Activated CD4-positive, alpha-beta T cell treated with anti-CD3 and anti-CD28 coated beads, Interleukin-2, amount 50 U/mL, for 1 hour (primary cell): Measurements from ENCODE around the gene CD99.
"Not testable (repeated sequence)": the region's sequence is repeated elsewhere in the genome, so short reads cannot be mapped to it uniquely, and the experiment has no call there.

Experiments
- DNase-seq: peaks from one replicate; pipeline ENCODE4 v3.0.0-alpha.2; 2020

CD99 gene, protein sequence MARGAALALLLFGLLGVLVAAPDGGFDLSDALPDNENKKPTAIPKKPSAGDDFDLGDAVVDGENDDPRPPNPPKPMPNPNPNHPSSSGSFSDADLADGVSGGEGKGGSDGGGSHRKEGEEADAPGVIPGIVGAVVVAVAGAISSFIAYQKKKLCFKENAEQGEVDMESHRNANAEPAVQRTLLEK

DNA sequence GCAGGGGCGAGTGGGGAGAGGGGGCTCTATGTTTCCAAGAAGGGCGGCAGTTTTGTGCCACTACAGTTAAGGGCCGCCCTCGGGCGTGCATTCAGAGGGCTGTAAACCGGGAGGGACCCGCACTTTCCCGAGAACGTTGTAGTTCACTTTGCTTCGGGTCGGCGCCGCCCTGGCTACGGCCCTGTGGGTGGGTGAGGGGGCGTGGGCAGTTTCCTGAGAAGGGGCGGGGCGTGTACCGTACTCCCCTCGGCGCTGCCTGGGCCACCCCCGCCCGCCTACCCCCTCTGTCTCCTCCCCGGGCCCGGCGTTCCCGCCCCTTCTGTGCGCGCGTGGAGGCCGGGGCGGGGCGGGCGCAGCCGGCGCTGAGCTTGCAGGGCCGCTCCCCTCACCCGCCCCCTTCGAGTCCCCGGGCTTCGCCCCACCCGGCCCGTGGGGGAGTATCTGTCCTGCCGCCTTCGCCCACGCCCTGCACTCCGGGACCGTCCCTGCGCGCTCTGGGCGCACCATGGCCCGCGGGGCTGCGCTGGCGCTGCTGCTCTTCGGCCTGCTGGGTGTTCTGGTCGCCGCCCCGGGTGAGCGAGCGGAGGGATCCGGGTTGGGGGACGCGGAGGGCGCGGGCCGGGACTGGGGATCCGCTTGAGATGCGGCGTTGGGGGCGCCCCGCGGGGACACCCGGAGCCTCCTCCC, at the start of gene CD99:
Gene CD99 (plus strand): TSS at position 440 of the 687 bp plus-strand sequence. CDS start 66 bp downstream, at position 506.
- peak; percentile 89 for DNase-seq

DNA sequence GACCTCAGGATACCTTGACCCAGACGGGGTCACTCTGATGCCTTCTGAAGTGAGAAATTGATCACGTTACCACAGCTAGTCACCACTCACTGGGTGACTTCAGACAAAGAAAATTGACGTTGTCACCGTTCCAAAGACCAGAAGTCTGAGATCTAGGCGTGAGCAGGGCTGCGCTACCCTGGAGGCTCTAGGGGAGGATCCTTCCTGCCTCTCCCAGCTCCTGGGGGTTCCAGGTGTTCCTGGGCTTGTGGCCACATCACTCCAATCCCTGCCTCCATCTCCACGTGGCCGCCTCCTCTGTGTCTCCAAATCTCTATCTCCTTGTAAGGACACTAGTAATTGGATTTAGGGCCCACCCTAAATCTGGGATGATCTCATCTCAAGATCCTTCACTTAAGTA, 48.9 kb upstream of the CD99 start:
- DNase-seq: no peak

DNA sequence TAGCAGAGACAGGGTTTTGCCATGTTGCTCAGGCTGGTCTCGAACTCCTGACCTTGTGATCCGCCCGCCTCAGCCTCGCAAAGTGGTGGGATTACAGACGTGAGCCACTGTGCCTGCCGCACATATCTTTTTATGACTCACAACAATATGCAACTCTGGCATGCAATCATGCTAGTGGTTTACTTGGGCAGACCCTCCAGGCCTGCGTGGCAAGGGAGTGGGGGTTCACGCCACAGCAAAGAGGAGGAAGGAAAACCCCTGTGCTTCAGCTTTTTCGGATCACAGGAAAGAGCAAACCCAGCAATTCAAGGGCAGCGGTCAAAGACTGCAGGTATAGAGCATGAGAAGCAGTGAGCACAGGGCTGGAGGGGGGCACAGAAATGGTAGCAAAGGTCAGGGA, 48.3 kb upstream of the CD99 start:
- DNase-seq: no peak

DNA sequence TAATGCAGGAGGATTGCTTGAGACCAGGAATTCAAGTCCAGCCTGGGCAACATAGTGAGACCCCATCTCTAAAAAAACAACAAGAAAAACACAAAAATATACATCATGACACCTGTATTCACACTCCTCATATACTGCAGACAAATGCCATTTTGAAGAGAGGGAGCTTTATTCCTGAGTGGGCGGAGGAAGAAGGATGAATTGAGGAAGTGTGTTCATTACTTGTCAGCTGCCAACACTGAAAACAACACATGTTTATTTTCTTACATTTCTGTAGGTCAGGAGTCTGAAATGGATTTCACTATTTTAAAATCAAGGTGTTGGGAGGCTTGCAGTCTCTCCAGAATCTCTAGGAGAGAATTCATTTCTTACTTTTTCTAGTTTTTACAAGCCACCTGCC, 47.2 kb upstream of the CD99 start:
- DNase-seq: no peak

DNA sequence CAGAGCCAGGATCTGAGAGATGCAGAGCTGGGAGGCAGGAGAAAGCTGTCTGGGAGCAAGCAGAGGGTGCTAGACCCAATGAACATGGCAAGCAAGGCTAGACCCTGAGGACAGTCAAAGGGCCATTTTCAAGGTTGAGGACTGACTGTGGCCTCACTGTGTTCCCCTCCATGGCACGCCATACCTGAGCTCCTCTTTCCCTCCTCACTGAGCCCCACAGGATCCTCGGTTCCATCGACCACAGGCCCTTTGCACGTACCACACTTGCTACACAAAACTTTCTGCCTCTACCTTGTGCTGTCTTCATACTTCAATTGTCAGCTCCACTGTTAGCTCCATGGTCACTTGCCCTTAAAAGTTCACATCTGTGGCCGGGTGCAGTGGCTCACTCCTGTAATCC, 45.5 kb upstream of the CD99 start:
- no peak for DNase-seq

DNA sequence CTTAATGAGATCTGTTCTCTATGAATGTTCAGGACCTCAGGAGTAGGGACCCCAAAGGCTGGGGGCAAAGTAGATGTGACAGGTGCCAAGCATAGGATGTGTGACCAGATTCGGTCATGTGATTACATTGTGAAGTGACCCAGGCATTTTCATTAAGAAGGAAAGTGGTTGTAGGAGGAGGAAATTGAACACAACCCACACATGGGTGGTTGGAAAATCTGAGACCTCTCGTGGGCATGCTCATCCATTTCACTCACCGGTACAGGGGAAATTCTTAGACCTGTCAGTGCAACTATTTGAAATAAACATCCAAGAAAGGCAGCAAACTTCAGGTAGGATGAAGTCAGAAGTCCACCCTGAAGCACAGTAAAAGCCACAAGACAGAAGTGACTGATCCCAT, 43.5 kb upstream of the CD99 start:
- DNase-seq: no peak

DNA sequence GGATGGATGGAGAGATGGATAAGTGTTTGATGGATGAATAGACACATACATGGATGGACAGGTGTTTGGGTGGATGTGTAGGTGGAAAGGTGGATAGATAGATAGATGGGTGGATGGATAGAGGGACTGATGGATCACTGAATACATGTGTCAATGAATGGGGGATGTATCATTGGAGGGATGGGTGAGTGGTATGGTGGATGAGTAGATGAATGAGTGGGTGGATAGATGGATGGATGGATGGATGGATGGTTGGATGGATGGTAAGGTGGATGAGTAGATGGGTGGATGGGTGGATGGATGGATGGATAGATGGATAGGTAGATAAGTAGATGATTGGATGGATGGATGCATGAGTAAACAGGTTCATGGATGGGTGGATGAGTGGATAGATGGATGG, 41.1 kb upstream of the CD99 start:
- no peak for DNase-seq

DNA sequence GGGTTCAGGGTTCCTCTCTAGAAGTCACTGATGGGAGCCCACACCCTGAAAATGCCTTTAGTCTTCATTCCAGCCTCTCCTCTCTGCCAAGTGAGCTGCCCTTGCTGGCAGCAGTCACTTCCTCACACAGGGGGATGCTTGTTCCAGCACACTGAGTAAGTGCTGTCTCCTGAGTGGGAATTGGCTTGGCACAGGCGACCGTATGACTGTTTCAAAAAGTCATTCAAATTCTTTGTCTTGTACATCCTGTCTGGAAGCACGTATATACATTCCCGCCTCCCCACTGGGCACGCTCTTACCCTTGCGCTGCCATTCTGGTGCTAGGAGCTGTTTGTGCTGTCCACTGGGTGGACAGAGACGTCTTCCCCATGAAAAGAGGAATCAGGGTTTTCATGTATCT, 40.2 kb upstream of the CD99 start:
- DNase-seq: no peak

DNA sequence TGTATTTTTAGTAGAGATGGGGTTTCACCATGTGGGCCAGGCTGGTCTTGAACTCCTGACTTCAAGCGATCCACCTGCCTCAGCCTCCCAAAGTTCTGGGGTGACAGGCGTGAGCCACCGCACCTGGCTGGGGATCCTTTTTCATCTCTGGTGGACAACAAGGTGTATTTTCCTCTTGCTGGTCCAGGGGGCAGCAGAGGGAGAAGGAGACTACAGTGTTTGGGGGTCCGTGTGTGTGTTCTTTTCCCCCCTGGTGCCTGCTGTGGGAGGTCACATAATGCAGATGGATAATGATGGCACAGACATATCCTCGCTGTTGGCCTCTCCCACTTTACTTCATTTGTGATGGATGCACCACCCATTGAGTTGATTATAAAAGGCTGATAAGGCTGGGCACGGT, 39.0 kb upstream of the CD99 start:
- DNase-seq: no peak

GRCh38 chrX:2654436-2655340, 36.4 kb upstream of the CD99 start:
- DNase-seq: no peak

- DNase-seq: no peak
These were observed 34.7 kb upstream of the CD99 start for GRCh38 chrX:2656257-2656836.

GRCh38 chrX:2657532-2658113, 33.5 kb upstream of the CD99 start:
- DNase-seq: no peak

GRCh38 chrX:2658585-2659292, 32.4 kb upstream of the CD99 start:
- DNase-seq: no peak

DNA sequence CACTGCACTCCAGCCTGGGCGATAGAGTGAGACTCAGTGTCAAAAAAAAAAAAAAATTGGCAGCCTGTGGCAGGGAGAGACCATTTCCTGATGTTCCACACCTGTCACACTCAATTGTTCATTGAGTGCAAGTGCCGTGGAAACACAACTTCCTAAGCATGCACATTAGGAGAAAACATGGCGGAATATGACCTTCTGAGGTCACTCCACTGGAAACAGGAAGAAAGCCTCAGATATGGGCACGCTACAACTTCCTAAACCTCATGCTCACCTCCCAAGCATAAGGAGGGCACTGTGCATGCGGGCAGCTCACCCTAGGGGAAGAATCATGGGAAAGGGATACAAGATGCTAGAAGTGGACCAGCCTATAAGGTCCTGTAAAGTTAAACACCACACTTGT, 28.5 kb upstream of the CD99 start:
- DNase-seq: no peak

DNA sequence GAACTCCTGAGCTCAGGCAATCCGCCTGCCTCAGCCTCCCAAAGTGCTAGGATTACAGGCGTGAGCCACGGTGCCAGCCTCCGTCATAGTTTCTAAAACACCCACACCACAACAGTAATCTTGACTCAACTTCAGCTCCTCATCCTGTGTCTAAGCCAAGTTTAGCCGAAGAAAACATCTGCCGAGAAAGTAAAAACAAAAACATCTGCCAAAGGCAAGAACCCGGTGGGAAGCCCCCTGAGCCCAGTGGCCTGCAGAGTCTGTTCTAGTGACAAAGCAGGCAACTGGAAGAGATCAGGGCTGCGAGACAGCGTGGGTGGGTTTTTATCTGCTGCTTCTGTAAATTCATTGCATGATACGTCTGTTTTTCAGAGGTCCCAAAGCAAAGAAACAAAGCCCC, 26.6 kb upstream of the CD99 start:
- no peak for DNase-seq

- DNase-seq: no peak
These were observed 25.4 kb upstream of the CD99 start for GRCh38 chrX:2665387-2666304.

GRCh38 chrX:2666491-2666890, 24.6 kb upstream of the CD99 start:
- no peak for DNase-seq

- DNase-seq: no peak
These were observed 20.1 kb upstream of the CD99 start for GRCh38 chrX:2670978-2671377.

GRCh38 chrX:2672084-2672483, 19.0 kb upstream of the CD99 start:
- no peak for DNase-seq

DNA sequence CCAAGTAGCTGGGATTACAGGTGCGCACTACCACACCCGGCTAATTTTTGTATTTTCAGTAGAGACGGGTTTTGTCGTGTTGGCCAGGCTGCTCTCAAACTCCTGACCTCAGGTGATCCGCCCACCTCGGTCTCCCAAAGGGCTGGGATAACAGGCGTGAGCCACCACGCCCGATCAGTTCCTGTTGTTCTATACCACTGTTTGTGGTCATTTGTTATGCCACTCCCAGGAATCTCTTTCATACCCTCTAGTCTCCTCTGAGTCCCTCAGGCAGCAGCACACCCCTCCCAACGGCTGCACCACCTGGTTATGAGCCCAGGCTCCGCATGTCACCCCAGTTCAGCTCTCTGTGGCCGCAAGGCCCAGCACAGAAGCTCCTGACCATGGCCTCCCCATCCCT, 17.5 kb upstream of the CD99 start:
- no peak for DNase-seq

GRCh38 chrX:2675657-2676200, 15.4 kb upstream of the CD99 start:
- not testable (repeated sequence) for DNase-seq
